A549 (cell line): Measurements from ENCODE around the gene PSMA3.

ENCODE experiments used
- CHD4 ChIP-seq: fragments of 200-600 bp; sonication (generic); IDR thresholded peaks from 2 replicates; pipeline ENCODE4 v1.6.1; 2016; ENCODE audit warnings: antibody characterized with exemption, mild to moderate bottlenecking, borderline replicate concordance
- CTCF ChIP-seq: fragments of >200 bp; sonication (Bioruptor Twin); formaldehyde crosslinking; IDR thresholded peaks from 3 replicates; pipeline ENCODE4 v1.5.1; 2016
- EP300 ChIP-seq, 2 experiments: fragments of >200 bp; sonication (Bioruptor Twin); formaldehyde crosslinking; IDR thresholded peaks; 2 replicates in 1 of 2; 3 replicates in 1 of 2; pipeline ENCODE4 v1.6.1; 2016 to 2017
- ESRRA ChIP-seq: fragments of 150-350 bp; IDR thresholded peaks from 2 replicates; pipeline ENCODE4 v1.6.1; 2014; ENCODE audit warnings: mild to moderate bottlenecking, low read length, borderline replicate concordance
- FOSL2 ChIP-seq, 2 experiments: fragments of 450-650 bp in 1 of 2; fragments of >200 bp in 1 of 2; sonication (Bioruptor Twin) in 1 of 2; formaldehyde crosslinking; IDR thresholded peaks; 2 replicates each; pipeline versions ENCODE4 v1.5.0 to v1.6.1; 2016 to 2020; ENCODE audit warnings: mild to moderate bottlenecking in 1 of 2, moderate library complexity in 1 of 2
- HOXA7 ChIP-seq: fragments of 250-450 bp; sonication (Bioruptor Pico); IDR thresholded peaks from 2 replicates; pipeline ENCODE4 v1.5.0; 2020; ENCODE audit warnings: mild to moderate bottlenecking, moderate library complexity
- PBX3 ChIP-seq: IDR thresholded peaks from 2 replicates; pipeline ENCODE4 v1.6.1; 2012
- POLR2A ChIP-seq: IDR thresholded peaks from 2 replicates; pipeline ENCODE4 v1.6.1; 2012; ENCODE audit warnings: mild to moderate bottlenecking, low read length

- TF ChIP-seq CTCF (no peak), EP300 (IDR thresholded peaks at IDR 0.05) (no peak), PBX3 (no peak), HOXA7 (no peak), FOSL2 (IDR thresholded peaks at IDR 0.05) (no peak), FOSL2 (CRISPR knock-in tag; IDR thresholded peaks at IDR 0.05) (no peak), CHD4 (no peak), POLR2A (no peak), ESRRA (no peak)
Observed at GRCh38 chr14:58294201-58294600, 49.6 kb downstream of the PSMA3 start.
